Measurements from ENCODE around the gene EEF1AKMT2. TPM values are rescaled to one million over a fixed set of nuclear protein-coding genes. Genes with fewer than 3 reads are reported as not detected.

Gene EEF1AKMT2
- total RNA-seq, 1 donor from 2014 or later = 17.0 TPM

DNA sequence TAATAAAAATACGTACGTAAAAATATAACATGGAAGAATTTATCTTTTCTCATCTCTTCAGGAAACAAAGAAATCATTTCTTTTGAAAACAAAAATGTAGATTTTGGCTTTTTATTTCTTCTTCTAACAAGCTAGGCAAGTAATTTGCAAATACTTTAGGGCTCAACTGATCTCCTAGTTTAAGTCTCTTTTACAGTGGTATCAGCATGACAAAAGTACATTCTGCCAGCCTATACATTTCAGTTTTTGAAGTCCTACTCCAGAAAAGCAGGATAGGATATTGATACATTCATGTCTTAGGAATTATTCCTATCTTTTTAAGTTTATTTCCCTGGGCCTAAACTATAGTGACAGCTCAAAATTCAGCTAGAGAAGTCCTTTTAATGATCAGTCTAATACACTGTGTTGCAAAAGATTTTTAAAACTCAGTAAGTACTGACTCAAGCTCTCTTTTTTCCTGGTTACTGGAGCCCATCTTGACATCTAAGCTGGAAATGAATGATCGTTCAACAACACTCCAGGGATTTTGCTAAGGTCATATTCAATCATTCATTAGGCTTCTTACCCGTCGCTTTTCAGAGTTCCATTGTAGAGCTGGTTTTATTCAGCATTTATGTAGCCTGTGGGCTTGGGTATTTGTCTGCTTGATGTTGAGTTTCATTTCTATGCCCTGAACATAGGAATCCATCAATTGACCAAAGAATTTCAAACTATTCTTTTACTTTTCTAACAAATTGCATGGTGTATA lies 35.4 kb downstream of the EEF1AKMT2 start:
- H3K4me3 ChIP-seq (ENCODE audit: low read depth, low read length) = no peak overlapping the region
- no peak for DNase-seq (ENCODE audit: low read depth)
- TF ChIP-seq, protein P1, sequence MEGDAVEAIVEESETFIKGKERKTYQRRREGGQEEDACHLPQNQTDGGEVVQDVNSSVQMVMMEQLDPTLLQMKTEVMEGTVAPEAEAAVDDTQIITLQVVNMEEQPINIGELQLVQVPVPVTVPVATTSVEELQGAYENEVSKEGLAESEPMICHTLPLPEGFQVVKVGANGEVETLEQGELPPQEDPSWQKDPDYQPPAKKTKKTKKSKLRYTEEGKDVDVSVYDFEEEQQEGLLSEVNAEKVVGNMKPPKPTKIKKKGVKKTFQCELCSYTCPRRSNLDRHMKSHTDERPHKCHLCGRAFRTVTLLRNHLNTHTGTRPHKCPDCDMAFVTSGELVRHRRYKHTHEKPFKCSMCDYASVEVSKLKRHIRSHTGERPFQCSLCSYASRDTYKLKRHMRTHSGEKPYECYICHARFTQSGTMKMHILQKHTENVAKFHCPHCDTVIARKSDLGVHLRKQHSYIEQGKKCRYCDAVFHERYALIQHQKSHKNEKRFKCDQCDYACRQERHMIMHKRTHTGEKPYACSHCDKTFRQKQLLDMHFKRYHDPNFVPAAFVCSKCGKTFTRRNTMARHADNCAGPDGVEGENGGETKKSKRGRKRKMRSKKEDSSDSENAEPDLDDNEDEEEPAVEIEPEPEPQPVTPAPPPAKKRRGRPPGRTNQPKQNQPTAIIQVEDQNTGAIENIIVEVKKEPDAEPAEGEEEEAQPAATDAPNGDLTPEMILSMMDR (conservative IDR thresholded peaks at IDR 0.05; ENCODE audit: low read depth, low read length) = no peak

DNA sequence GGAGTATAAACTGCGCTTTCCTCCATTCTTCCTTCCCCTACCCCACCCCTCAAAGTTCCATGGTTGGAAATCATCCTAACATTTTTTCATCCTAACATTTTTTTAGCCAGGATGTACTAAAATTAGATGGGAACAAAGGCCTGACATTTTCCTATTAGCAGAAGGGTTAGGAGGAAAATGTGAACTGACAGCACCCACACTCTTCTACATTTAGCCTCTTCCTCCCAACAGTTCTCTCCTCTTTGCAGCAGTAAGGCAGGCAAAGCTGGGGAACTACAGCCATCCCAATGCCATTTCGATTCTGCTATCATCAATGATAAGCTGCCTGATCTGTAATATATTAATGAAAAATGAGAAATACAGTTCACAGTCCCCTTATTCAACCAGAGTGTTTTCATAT lies 36.1 kb downstream of the EEF1AKMT2 start:
- DNase-seq (ENCODE audit: low read depth) = no peak
- TF ChIP-seq, protein P1 (conservative IDR thresholded peaks at IDR 0.05; ENCODE audit: low read depth, low read length) = no peak
- no peak overlapping the region for H3K4me3 ChIP-seq (ENCODE audit: low read depth, low read length)

DNA sequence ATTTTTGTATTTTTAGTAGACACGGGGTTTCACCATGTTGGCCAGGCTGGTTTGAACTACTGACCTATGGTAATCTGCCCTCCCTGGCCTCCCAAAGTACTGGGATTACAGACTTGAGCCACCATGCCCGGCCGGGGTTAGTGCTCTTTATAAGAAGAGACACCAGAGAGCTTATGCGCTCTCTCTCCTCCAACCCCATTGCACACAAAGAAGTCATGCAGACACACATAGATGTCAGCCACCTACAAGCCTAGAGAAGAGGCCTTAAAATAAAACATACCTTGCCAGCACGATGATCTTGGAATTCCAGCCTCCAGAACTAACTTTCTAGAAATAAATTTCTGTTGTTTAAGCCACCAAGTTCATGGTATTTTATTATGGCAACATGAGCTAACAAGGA lies 37.5 kb downstream of the EEF1AKMT2 start:
- no peak for DNase-seq (ENCODE audit: low read depth)
- H3K4me3 ChIP-seq (ENCODE audit: low read depth, low read length) = no peak overlapping the region
- TF ChIP-seq, protein P1 (conservative IDR thresholded peaks at IDR 0.05; ENCODE audit: low read depth, low read length) = no peak

DNA sequence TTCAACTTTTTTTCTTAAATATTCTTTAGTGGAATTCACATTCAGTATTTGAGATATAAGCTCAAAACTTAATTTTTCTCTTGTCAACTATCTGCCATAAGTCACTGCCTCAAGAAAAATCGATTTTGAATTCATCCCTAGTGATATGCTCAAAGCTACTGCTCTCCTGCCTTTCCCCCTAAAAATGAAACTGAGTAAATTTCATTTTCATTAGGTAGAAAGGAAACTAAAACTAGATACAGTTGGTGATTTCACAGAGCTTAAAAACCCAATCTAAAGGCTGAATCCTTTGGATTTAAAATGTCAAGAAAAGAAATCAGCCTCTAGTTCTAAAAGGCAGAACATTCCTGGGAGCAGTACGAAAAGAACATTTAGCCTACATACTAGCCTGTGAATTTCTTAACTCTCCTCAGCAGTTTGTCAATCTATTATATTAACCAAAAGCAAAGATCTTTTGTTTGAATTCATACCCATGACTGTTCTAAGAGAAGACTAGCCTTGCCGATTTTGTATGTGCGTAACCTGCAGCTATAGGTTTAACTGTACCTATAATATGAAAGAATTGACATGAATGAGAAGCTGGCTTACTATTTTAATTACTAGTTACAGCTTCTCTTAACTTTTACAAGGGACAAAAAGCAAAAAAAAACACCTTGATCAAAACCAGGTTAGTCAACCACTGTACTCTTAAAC lies 42.6 kb downstream of the EEF1AKMT2 start:
- TF ChIP-seq, protein P1 (conservative IDR thresholded peaks at IDR 0.05; ENCODE audit: low read depth, low read length) = no peak
- no peak for DNase-seq (ENCODE audit: low read depth)
- no peak overlapping the region for H3K4me3 ChIP-seq (ENCODE audit: low read depth, low read length)

DNA sequence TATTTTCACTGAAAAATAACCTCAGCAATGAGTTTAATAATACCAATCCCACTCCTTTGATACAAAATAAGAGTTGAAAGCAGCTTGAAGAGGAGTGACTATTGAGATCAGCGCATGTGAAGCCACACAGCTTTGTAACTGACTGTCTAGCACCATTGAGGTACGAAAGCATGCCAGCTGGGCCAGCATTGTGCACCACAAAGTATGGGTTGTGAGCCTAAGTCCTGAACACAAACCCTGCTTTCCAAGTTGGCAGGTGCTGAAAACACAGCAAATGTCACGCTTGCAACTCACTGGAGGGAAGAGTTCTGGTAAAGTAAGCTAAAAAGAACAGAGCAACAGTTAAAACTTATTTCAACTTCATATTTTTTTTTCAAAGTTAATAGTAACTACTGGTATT lies 43.5 kb downstream of the EEF1AKMT2 start:
- H3K4me3 ChIP-seq (ENCODE audit: low read depth, low read length) = no peak overlapping the region

DNA sequence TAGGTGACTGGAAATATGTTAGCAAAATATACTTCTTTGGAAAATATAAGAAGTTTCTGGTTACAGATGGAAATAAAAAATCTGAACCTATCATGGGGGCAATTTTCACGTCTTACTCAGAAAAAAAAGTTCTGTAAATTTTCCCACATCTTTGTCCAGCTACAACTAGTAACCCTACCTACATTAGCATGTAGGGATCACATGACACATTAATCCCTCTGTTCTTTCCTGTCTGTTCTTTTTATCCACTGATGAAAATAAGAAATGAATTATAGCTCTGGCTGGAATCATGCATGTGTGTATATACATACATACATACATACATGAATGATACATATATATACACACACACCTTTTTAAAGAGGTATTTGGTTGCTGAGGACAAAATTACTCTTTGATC lies 43.9 kb downstream of the EEF1AKMT2 start:
- no peak overlapping the region for H3K4me3 ChIP-seq (ENCODE audit: low read depth, low read length)
- TF ChIP-seq, protein P1 (conservative IDR thresholded peaks at IDR 0.05; ENCODE audit: low read depth, low read length) = no peak
- DNase-seq (ENCODE audit: low read depth) = no peak

More for the DNA sequence above, 43.5 kb downstream of the EEF1AKMT2 start:
- TF ChIP-seq, protein P1 (conservative IDR thresholded peaks at IDR 0.05; ENCODE audit: low read depth, low read length) = no peak
- no peak for DNase-seq (ENCODE audit: low read depth)

All from epithelial cell of proximal tubule (primary cell).